ENCODE data around the gene CTNNA2.

Gene CTNNA2

GRCh38 chr2:80655265-80655664 lies 1142.4 kb downstream of the CTNNA2 start:
- no peak for DNase-seq

- DNase-seq = no peak
These were observed 1157.9 kb downstream of the CTNNA2 start for GRCh38 chr2:80670763-80671162.

- DNase-seq = no peak
These were observed 1174.7 kb downstream of the CTNNA2 start for GRCh38 chr2:80687524-80687923.

GRCh38 chr2:80689106-80689505 lies 1176.3 kb downstream of the CTNNA2 start:
- no peak for DNase-seq
